ENCODE data around the gene SELENOW. TPM values are rescaled to one million over a fixed set of nuclear protein-coding genes. Genes with fewer than 3 reads are reported as not detected.

SELENOW gene
- total and polyA plus RNA-seq, 2 donors (not counting 1 experiment from before 2014, with no cell fraction given) = 47.7 to 73.7 TPM

DNA sequence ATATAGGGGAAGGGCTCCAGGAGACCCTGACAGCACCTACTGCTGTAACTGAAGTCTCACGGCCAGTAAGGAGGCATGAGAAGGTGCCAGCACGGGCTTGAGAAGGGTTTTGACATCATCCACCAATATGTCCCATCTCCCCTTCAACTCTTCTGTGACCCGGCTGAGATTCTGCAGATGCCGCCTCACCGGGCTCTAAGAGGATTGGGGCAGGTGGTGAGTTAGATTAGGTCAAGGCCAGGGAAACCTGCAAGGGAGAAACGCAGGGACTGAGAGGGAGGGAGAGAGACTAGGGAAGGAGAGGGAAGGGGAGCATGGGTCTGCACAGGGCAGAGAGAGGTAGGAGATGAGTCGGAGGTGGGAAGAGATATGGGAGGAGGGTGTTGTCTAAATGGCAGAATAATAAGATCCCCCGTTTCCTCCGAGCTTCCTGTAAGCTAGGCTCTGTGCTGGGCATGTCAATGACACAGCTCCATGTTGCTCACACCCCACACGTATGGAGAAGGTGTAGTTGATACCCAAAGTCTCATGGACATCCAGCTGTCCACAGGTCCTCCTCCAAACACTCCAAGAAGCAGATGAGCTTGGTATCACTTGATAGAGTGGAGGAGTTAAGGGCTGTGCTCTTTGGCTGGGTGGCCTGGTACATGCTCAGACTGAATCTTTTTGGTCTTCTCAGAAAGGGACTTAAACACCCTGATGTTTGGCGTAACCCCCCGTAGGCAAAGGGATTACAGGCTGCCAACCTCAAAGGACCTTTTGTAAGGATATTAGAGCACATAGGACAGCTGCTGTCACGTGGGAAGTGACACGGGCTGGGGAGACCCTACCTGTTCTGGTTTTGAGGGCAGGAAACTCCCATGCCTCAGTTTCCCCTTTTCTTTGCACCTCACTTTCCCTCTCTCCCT lies 19.7 kb downstream of the SELENOW start:
- no peak for ATAC-seq (ENCODE audit: low read depth)
- Histone ChIP-seq H3K27me3 (replicated peaks in 1 of 4; ENCODE audit: control extremely low read depth in 1 of 4, control insufficient read depth in 3 of 4, insufficient read depth in 4 of 4, low read length in 3 of 4) (peaks cover 0 to 5% (median 0%) of the 10 kb centered on the region in 4 experiments), H2AFZ (ENCODE audit: insufficient read depth, low read depth, low read length, poor library complexity, severe bottlenecking) (no peak overlapping the region), H3K36me3 (replicated peaks in 1 of 2; ENCODE audit: control extremely low read depth in 1 of 2, control insufficient read depth in 1 of 2, extremely low read depth in 1 of 2, insufficient read depth in 2 of 2, low read length in 1 of 2) (no peaks in the 10 kb centered on the region), H3K4me2 (replicated peaks; ENCODE audit: low read depth, low read length, poor library complexity, severe bottlenecking) (no peak overlapping the region), H3K79me2 (ENCODE audit: control insufficient read depth, insufficient read depth, low read length) (no peaks in the 10 kb centered on the region), H3K27ac (ENCODE audit: low read length in 2 of 2) (no peak overlapping the region), H3K9me3 (ENCODE audit: control extremely low read depth in 1 of 3, control insufficient read depth in 2 of 3, insufficient read depth in 1 of 3, low read length in 2 of 3) (peaks cover 0 to 10% (median 0%) of the 10 kb centered on the region in 3 donors), H4K20me1 (ENCODE audit: control insufficient read depth, insufficient read depth, low read length, poor library complexity, severe bottlenecking) (no peaks in the 10 kb centered on the region), H3K9ac (ENCODE audit: low read length) (no peak overlapping the region), H3K4me1 (ENCODE audit: control insufficient read depth in 2 of 2, insufficient read depth in 2 of 2, low read length in 2 of 2) (no peaks in the 10 kb centered on the region), H3K4me3 (ENCODE audit: control extremely low read depth in 1 of 5, extremely low read depth in 1 of 5, insufficient read depth in 1 of 5, low read depth in 2 of 5, low read length in 4 of 5) (no peak overlapping the region)
- POLR2A ChIA-PET = no interaction called here
- TF ChIP-seq, protein P1, sequence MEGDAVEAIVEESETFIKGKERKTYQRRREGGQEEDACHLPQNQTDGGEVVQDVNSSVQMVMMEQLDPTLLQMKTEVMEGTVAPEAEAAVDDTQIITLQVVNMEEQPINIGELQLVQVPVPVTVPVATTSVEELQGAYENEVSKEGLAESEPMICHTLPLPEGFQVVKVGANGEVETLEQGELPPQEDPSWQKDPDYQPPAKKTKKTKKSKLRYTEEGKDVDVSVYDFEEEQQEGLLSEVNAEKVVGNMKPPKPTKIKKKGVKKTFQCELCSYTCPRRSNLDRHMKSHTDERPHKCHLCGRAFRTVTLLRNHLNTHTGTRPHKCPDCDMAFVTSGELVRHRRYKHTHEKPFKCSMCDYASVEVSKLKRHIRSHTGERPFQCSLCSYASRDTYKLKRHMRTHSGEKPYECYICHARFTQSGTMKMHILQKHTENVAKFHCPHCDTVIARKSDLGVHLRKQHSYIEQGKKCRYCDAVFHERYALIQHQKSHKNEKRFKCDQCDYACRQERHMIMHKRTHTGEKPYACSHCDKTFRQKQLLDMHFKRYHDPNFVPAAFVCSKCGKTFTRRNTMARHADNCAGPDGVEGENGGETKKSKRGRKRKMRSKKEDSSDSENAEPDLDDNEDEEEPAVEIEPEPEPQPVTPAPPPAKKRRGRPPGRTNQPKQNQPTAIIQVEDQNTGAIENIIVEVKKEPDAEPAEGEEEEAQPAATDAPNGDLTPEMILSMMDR (IDR thresholded peaks at IDR 0.05) = no peak
- TF ChIP-seq EZH2 (IDR thresholded peaks at IDR 0.05; ENCODE audit: borderline replicate concordance, insufficient read depth, low read depth, low read length, poor library complexity, severe bottlenecking) = no peak
- peaks cover 3% of the 10 kb centered on the region for H3K9me3 Mint-ChIP-seq (ENCODE audit: insufficient read depth)
- no peak for DNase-seq
- intact Hi-C loops (cut with micrococcal nuclease) = no loop called here
- H3K27ac Mint-ChIP-seq = no peak overlapping the region
- WGBS (ENCODE audit: insufficient coverage) = 63% methylated on average over 6 of the region's 14 CpGs
- H3K4me1 Mint-ChIP-seq = no peaks in the 10 kb centered on the region
- peaks cover 12% of the 10 kb centered on the region for H3K27me3 Mint-ChIP-seq
- CTCF ChIA-PET = interaction anchor here (0.7 to 2.4 kb wide), 2 partner anchors 11 to 1780 kb away, joined by 3 to 7 read pairs; no protein-coding TSS in a partner anchor
- H3K4me3 Mint-ChIP-seq = no peak overlapping the region

DNA sequence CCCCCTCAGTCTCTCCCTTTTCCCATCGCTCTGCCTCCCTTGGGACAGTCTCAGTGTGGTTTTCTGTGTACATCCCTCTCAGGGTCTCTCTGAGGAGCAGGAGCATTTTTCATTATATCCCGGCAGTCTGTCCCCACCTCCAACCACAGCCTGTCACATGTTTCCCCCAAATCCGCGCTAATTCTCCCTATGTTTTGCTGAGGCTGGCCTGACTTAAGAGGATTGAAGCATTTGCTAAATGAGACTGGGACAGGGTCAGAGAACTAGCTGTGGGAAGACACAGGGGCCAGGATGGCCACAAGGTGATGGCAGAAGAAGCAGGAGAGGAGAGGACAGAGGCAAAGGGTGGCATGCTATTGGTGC lies 20.4 kb downstream of the SELENOW start:
- ATAC-seq (ENCODE audit: low read depth) = no peak
- Histone ChIP-seq H3K4me1 (ENCODE audit: control insufficient read depth in 2 of 2, insufficient read depth in 2 of 2, low read length in 2 of 2) (no peaks in the 10 kb centered on the region), H3K9me3 (ENCODE audit: control extremely low read depth in 1 of 3, control insufficient read depth in 2 of 3, insufficient read depth in 1 of 3, low read length in 2 of 3) (peaks cover 0 to 10% (median 0%) of the 10 kb centered on the region in 3 donors), H2AFZ (ENCODE audit: insufficient read depth, low read depth, low read length, poor library complexity, severe bottlenecking) (no peak overlapping the region), H3K27ac (ENCODE audit: low read length in 2 of 2) (no peak overlapping the region), H3K4me2 (replicated peaks; ENCODE audit: low read depth, low read length, poor library complexity, severe bottlenecking) (no peak overlapping the region), H3K36me3 (replicated peaks in 1 of 2; ENCODE audit: control extremely low read depth in 1 of 2, control insufficient read depth in 1 of 2, extremely low read depth in 1 of 2, insufficient read depth in 2 of 2, low read length in 1 of 2) (no peaks in the 10 kb centered on the region), H3K79me2 (ENCODE audit: control insufficient read depth, insufficient read depth, low read length) (no peaks in the 10 kb centered on the region), H4K20me1 (ENCODE audit: control insufficient read depth, insufficient read depth, low read length, poor library complexity, severe bottlenecking) (no peaks in the 10 kb centered on the region), H3K27me3 (replicated peaks in 1 of 4; ENCODE audit: control extremely low read depth in 1 of 4, control insufficient read depth in 3 of 4, insufficient read depth in 4 of 4, low read length in 3 of 4) (peaks cover 0 to 5% (median 0%) of the 10 kb centered on the region in 4 experiments), H3K9ac (ENCODE audit: low read length) (no peak overlapping the region), H3K4me3 (ENCODE audit: control extremely low read depth in 1 of 5, extremely low read depth in 1 of 5, insufficient read depth in 1 of 5, low read depth in 2 of 5, low read length in 4 of 5) (no peak overlapping the region)
- H3K4me1 Mint-ChIP-seq = no peaks in the 10 kb centered on the region
- H3K27ac Mint-ChIP-seq = no peak overlapping the region
- intact Hi-C loops (cut with micrococcal nuclease) = no loop called here
- peaks cover 12% of the 10 kb centered on the region for H3K27me3 Mint-ChIP-seq
- WGBS (ENCODE audit: insufficient coverage) = 77% methylated on average over 1 of the region's 4 CpGs
- ChIA-PET CTCF (no interaction called here), POLR2A (no interaction called here)
- no peak overlapping the region for H3K4me3 Mint-ChIP-seq
- TF ChIP-seq, protein P1 (IDR thresholded peaks at IDR 0.05) = no peak
- no peak for TF ChIP-seq EZH2 (IDR thresholded peaks at IDR 0.05; ENCODE audit: borderline replicate concordance, insufficient read depth, low read depth, low read length, poor library complexity, severe bottlenecking)
- peaks cover 3% of the 10 kb centered on the region for H3K9me3 Mint-ChIP-seq (ENCODE audit: insufficient read depth)
- DNase-seq = no peak
